ENCODE measurements around the gene IL7R. TPM values are rescaled to one million over a fixed set of nuclear protein-coding genes. Genes with fewer than 3 reads are reported as not detected.

Gene IL7R
- total RNA-seq, 1 experiment from 2014 or later: not detected

GRCh38 chr5:35823347-35824098 is 33.2 kb upstream of the IL7R start:
- Mint-ChIP-seq H3K9me3 (no peaks in the 10 kb centered on the region), H3K27me3 (ENCODE audit: low read depth) (peaks cover 15% of the 10 kb centered on the region), H3K27ac (no peak overlapping the region), H3K36me3 (ENCODE audit: insufficient read depth in 1 of 3, low read depth in 3 of 3) (no peaks in the 10 kb centered on the region; a peak in 1 of 7 replicates), H3K4me3 (no peak overlapping the region), H3K4me1 (no peaks in the 10 kb centered on the region)
- DNase-seq: no peak
- no peak overlapping the region for H3K4ac ChIP-seq (ENCODE audit: low read depth, low read length)
- no peak overlapping the region for H2BK120ac ChIP-seq (ENCODE audit: low read depth, low read length, poor library complexity, severe bottlenecking)
- no peak overlapping the region for H3K56ac ChIP-seq (ENCODE audit: insufficient read length, low read depth, low read length)
- no peak overlapping the region for H2BK12ac ChIP-seq (ENCODE audit: insufficient read length, low read depth, low read length)
- H2BK5ac ChIP-seq (ENCODE audit: insufficient read length, low read length): no peak overlapping the region
- WGBS (ENCODE audit: extremely low coverage, insufficient read length, low lambda C conversion rate): no CpG with 5 or more reads among the region's 7 CpGs
- H2BK20ac ChIP-seq (ENCODE audit: low read depth, low read length, poor library complexity, severe bottlenecking): no peak overlapping the region
- no peak overlapping the region for H3K27ac ChIP-seq (ENCODE audit: insufficient read length, low read depth, low read length)
- H2BK15ac ChIP-seq (ENCODE audit: low read depth, low read length): no peak overlapping the region
- no peak overlapping the region for H3K4me2 ChIP-seq (ENCODE audit: insufficient read depth, insufficient read length, low read length)
- H4K20me1 ChIP-seq (ENCODE audit: control insufficient read depth, insufficient read depth, insufficient read length): no peaks in the 10 kb centered on the region
- no peak overlapping the region for H4K8ac ChIP-seq (replicated peaks; ENCODE audit: insufficient read length, low read depth, low read length)
- no peak overlapping the region for H3K9ac ChIP-seq (ENCODE audit: extremely low read depth, insufficient read length, low read length)
- no peak overlapping the region for H2AFZ ChIP-seq (ENCODE audit: low read length)
- no peaks in the 10 kb centered on the region for H3K9me3 ChIP-seq (ENCODE audit: control insufficient read depth, low read depth, low read length)
- H3K23me2 ChIP-seq (ENCODE audit: insufficient read length, low read depth, low read length, poor library complexity, severe bottlenecking): no peaks in the 10 kb centered on the region
- H2AK5ac ChIP-seq (ENCODE audit: insufficient read length, low read length): no peak overlapping the region
- TF ChIP-seq CTCF (conservative IDR thresholded peaks at IDR 0.05): no peak
- no peaks in the 10 kb centered on the region for H3K79me2 ChIP-seq (ENCODE audit: insufficient read depth, low read length)
- H3K4me1 ChIP-seq (ENCODE audit: insufficient read depth, low read length): no peaks in the 10 kb centered on the region
- no peak overlapping the region for H3K23ac ChIP-seq (ENCODE audit: insufficient read length, low read depth, low read length)
- no peak overlapping the region for H3K18ac ChIP-seq (ENCODE audit: insufficient read length, low read depth, low read length)
- H4K91ac ChIP-seq (ENCODE audit: insufficient read length, low read depth, low read length): no peak overlapping the region
- no peaks in the 10 kb centered on the region for H3K27me3 ChIP-seq (ENCODE audit: insufficient read depth, low read length)
- no peak overlapping the region for H3T11ph ChIP-seq (ENCODE audit: low read length)
- no peaks in the 10 kb centered on the region for H3K79me1 ChIP-seq (ENCODE audit: insufficient read depth, low read depth, low read length, poor library complexity, severe bottlenecking)
- no peak overlapping the region for H4K5ac ChIP-seq (ENCODE audit: insufficient read length, low read depth, low read length)
- no peak overlapping the region for H3K14ac ChIP-seq (ENCODE audit: insufficient read depth, low read length)
